Neural progenitor cell (in vitro differentiated cells): Measurements from ENCODE around the gene PPP4R3B. TPM values are rescaled to one million over a fixed set of nuclear protein-coding genes. Genes with fewer than 3 reads are reported as not detected.
A peak's percentile ranks its signal among the peaks of the same experiment; 100 is the strongest.

ENCODE experiments used
- DNase-seq: peaks from one replicate; pipeline ENCODE4 v3.0.0-alpha.2; 2016; ENCODE audit warnings: low spot score
- H2AFZ ChIP-seq: fragments of 200-600 bp; sonication (generic); replicated peaks from 2 replicates; pipeline ENCODE4 v1.6.1; 2016; ENCODE audit warnings: antibody characterized with exemption
- H3F3A ChIP-seq: fragments of 200-600 bp; sonication (generic); 2 replicates; pipeline ENCODE4 v1.6.1; 2016; ENCODE audit warnings: antibody characterized with exemption, low read depth
- H3K27ac ChIP-seq: fragments of 200-600 bp; sonication (generic); 2 replicates; pipeline ENCODE4 v1.5.1; 2016; ENCODE audit warnings: mild to moderate bottlenecking
- H3K27me3 ChIP-seq: fragments of 200-600 bp; sonication (generic); 2 replicates; pipeline ENCODE4 v1.6.1; 2016; ENCODE audit warnings: mild to moderate bottlenecking, moderate library complexity
- H3K36me3 ChIP-seq: fragments of 200-600 bp; sonication (generic); 2 replicates; pipeline ENCODE4 v1.5.1; 2016
- H3K4me1 ChIP-seq: fragments of 200-600 bp; sonication (generic); 2 replicates; pipeline ENCODE4 v1.6.1; 2016; ENCODE audit warnings: mixed run types
- H3K4me2 ChIP-seq: fragments of 200-600 bp; sonication (generic); 2 replicates; pipeline ENCODE4 v1.6.1; 2016
- H3K4me3 ChIP-seq: fragments of 200-600 bp; sonication (generic); 2 replicates; pipeline ENCODE4 v1.5.1; 2016
- H3K79me2 ChIP-seq: fragments of 200-600 bp; sonication (generic); 2 replicates; pipeline ENCODE4 v1.6.1; 2016; ENCODE audit warnings: low read depth
- H3K9ac ChIP-seq: fragments of 200-600 bp; sonication (generic); 2 replicates; pipeline ENCODE4 v1.6.1; 2016
- H3K9me3 ChIP-seq: fragments of 200-600 bp; sonication (generic); 2 replicates; pipeline ENCODE4 v1.5.1; 2016; ENCODE audit warnings: low read depth
- H4K20me1 ChIP-seq: fragments of 200-600 bp; sonication (generic); 2 replicates; pipeline ENCODE4 v1.6.1; 2016; ENCODE audit warnings: low read depth
- H3K27ac Mint-ChIP-seq: 3 replicates; pipeline ENCODE4 v1.8.0; 2021; ENCODE audit warnings: mixed read lengths
- H3K27me3 Mint-ChIP-seq: 2 replicates; pipeline ENCODE4 v1.8.0; 2022; ENCODE audit warnings: low read depth, mild to moderate bottlenecking, inconsistent platforms, moderate library complexity, mixed read lengths; ENCODE audit not compliant: insufficient read depth
- H3K36me3 Mint-ChIP-seq: 3 replicates; pipeline ENCODE4 v1.8.0; 2021; ENCODE audit warnings: mixed read lengths
- H3K4me1 Mint-ChIP-seq: 3 replicates; pipeline ENCODE4 v1.8.0; 2021; ENCODE audit warnings: mixed read lengths
- H3K4me3 Mint-ChIP-seq: 3 replicates; pipeline ENCODE4 v1.8.0; 2021; ENCODE audit warnings: mild to moderate bottlenecking, moderate library complexity, mixed read lengths
- H3K9me3 Mint-ChIP-seq: 3 replicates; pipeline ENCODE4 v1.8.0; 2020; ENCODE audit warnings: mixed read lengths
- EZH2 ChIP-seq: fragments of 200-600 bp; sonication (generic); IDR thresholded peaks from 2 replicates; pipeline ENCODE4 v1.6.1; 2017; ENCODE audit warnings: antibody characterized with exemption, mild to moderate bottlenecking, moderate library complexity
- EZH2phosphoT487 ChIP-seq: fragments of 200-600 bp; sonication (generic); IDR thresholded peaks from 2 replicates; pipeline ENCODE4 v1.6.1; 2017; ENCODE audit warnings: antibody characterized with exemption
- total RNA-seq: library from RNA; depleted of rRNA; stranded (reverse); fragments of >200 nt; gene quantifications from 2 replicates; pipeline ENCODE4 v1.2.3, GENCODE V29; 2015; ENCODE audit warnings: low replicate concordance
- TF ChIP-seq, protein P1 (sequence below): fragments of 200-600 bp; sonication (generic); IDR thresholded peaks from 2 replicates; pipeline ENCODE4 v1.5.1; 2017; ENCODE audit warnings: antibody characterized with exemption, mild to moderate bottlenecking

The PPP4R3B gene
- total RNA-seq: 44.1 and 71.2 TPM in 2 replicates

- Mint-ChIP-seq H3K9me3 (no peaks in the 10 kb centered on the region), H3K27ac (no peak within 1 kb of the TSS), H3K4me1 (peaks cover 25% of the 10 kb centered on the region), H3K4me3 (no peak within 1 kb of the TSS), H3K27me3 (peaks cover 2% of the 10 kb centered on the region), H3K36me3 (peaks cover 12% of the 10 kb centered on the region)
- H3K27me3 ChIP-seq: no peaks in the 10 kb centered on the region
- peaks cover 93% of the 10 kb centered on the region for H3K79me2 ChIP-seq
- no peaks in the 10 kb centered on the region for H3K9me3 ChIP-seq
- H4K20me1 ChIP-seq: peaks cover 29% of the 10 kb centered on the region
- H3F3A ChIP-seq: peaks cover 16% of the 10 kb centered on the region
- peak within 1 kb of the TSS; percentile 87 for H3K4me2 ChIP-seq
- H2AFZ ChIP-seq: peak within 1 kb of the TSS; percentile 85
- H3K4me1 ChIP-seq: peaks cover 18% of the 10 kb centered on the region
- H3K4me3 ChIP-seq: peak within 1 kb of the TSS; percentile 97
- peak within 1 kb of the TSS; percentile 93 for H3K27ac ChIP-seq
- peak; percentile 99 for DNase-seq
- peak within 1 kb of the TSS; percentile 98 for H3K9ac ChIP-seq
- H3K36me3 ChIP-seq: peaks cover 19% of the 10 kb centered on the region
- TF ChIP-seq, protein P1, sequence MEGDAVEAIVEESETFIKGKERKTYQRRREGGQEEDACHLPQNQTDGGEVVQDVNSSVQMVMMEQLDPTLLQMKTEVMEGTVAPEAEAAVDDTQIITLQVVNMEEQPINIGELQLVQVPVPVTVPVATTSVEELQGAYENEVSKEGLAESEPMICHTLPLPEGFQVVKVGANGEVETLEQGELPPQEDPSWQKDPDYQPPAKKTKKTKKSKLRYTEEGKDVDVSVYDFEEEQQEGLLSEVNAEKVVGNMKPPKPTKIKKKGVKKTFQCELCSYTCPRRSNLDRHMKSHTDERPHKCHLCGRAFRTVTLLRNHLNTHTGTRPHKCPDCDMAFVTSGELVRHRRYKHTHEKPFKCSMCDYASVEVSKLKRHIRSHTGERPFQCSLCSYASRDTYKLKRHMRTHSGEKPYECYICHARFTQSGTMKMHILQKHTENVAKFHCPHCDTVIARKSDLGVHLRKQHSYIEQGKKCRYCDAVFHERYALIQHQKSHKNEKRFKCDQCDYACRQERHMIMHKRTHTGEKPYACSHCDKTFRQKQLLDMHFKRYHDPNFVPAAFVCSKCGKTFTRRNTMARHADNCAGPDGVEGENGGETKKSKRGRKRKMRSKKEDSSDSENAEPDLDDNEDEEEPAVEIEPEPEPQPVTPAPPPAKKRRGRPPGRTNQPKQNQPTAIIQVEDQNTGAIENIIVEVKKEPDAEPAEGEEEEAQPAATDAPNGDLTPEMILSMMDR: peak; percentile 52
- no peak for TF ChIP-seq EZH2phosphoT487
Measured at GRCh38 chr2:55617175-55618024, at the start of gene PPP4R3B. Gene PPP4R3B, minus strand, starts transcription at chr2:55617622. Its CDS starts 337 bp downstream, at chr2:55617285.

DNA sequence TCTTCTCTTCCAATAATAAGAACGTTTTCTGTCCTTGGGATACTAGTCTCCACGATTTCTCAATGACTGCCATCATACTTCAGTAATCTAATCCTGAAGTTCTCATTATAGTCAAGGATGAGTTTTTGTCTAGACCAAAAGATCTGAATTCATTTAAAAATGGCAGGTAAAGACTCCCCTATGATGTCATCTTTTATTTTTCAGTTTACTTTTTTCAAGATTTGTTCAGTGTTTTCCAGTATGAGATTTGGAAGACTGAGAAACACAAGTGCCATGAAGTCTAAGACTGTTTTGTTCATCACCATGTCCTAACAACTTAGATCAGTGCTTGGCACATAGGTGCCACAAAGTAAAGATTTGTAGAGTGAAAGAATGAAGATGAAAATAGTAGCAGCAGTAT is 35.8 kb upstream of the PPP4R3B start:
- no peak overlapping the region for H2AFZ ChIP-seq
- no peaks in the 10 kb centered on the region for H3K27me3 ChIP-seq
- DNase-seq: no peak
- Mint-ChIP-seq H3K4me3 (no peak overlapping the region), H3K4me1 (no peaks in the 10 kb centered on the region), H3K27me3 (peaks cover 4% of the 10 kb centered on the region), H3K36me3 (peaks cover 24% of the 10 kb centered on the region), H3K9me3 (no peaks in the 10 kb centered on the region), H3K27ac (no peak overlapping the region)
- H4K20me1 ChIP-seq: no peaks in the 10 kb centered on the region
- H3F3A ChIP-seq: no peaks in the 10 kb centered on the region
- H3K4me2 ChIP-seq: no peak overlapping the region
- H3K4me1 ChIP-seq: no peaks in the 10 kb centered on the region
- H3K9me3 ChIP-seq: no peaks in the 10 kb centered on the region
- peaks cover 24% of the 10 kb centered on the region for H3K36me3 ChIP-seq
- TF ChIP-seq EZH2 (no peak), EZH2phosphoT487 (no peak)
- TF ChIP-seq, protein P1: no peak
- H3K9ac ChIP-seq: no peak overlapping the region
- H3K79me2 ChIP-seq: no peaks in the 10 kb centered on the region
- H3K27ac ChIP-seq: no peak overlapping the region
- H3K4me3 ChIP-seq: no peak overlapping the region

GRCh38 chr2:55649211-55649610 is 31.8 kb upstream of the PPP4R3B start:
- H2AFZ ChIP-seq: no peak overlapping the region
- Mint-ChIP-seq H3K9me3 (no peaks in the 10 kb centered on the region), H3K36me3 (peaks cover 20% of the 10 kb centered on the region), H3K27me3 (peaks cover 4% of the 10 kb centered on the region), H3K27ac (no peak overlapping the region), H3K4me1 (no peaks in the 10 kb centered on the region), H3K4me3 (no peak overlapping the region)
- no peaks in the 10 kb centered on the region for H4K20me1 ChIP-seq
- no peaks in the 10 kb centered on the region for H3F3A ChIP-seq
- no peaks in the 10 kb centered on the region for H3K27me3 ChIP-seq
- H3K27ac ChIP-seq: no peak overlapping the region
- no peak overlapping the region for H3K9ac ChIP-seq
- H3K36me3 ChIP-seq: peaks cover 9% of the 10 kb centered on the region
- no peak for TF ChIP-seq EZH2phosphoT487
- no peak for TF ChIP-seq EZH2
- TF ChIP-seq, protein P1: no peak
- H3K4me3 ChIP-seq: no peak overlapping the region
- no peaks in the 10 kb centered on the region for H3K4me1 ChIP-seq
- no peak for DNase-seq
- no peaks in the 10 kb centered on the region for H3K9me3 ChIP-seq
- H3K4me2 ChIP-seq: no peak overlapping the region
- no peaks in the 10 kb centered on the region for H3K79me2 ChIP-seq
